Activated naive CD8-positive, alpha-beta T cell treated with anti-CD3 and anti-CD28 coated beads for 36 hours (primary cell): ENCODE results near the gene COMMD9. TPM values are rescaled to one million over a fixed set of nuclear protein-coding genes. Genes with fewer than 3 reads are reported as not detected.
A peak's percentile ranks its signal among the peaks of the same experiment; 100 is the strongest.

Source experiments
- DNase-seq: peaks from one replicate; pipeline ENCODE4 v3.0.0; 2021
- H3K27ac Mint-ChIP-seq: one replicate; pipeline ENCODE4 v1.8.0; 2022; ENCODE audit warnings: mild to moderate bottlenecking, moderate library complexity, mixed read lengths
- H3K27me3 Mint-ChIP-seq: one replicate; pipeline ENCODE4 v1.8.0; 2022; ENCODE audit warnings: mild to moderate bottlenecking, mixed read lengths
- H3K36me3 Mint-ChIP-seq: one replicate; pipeline ENCODE4 v1.8.0; 2021; ENCODE audit warnings: mild to moderate bottlenecking, mixed read lengths
- H3K4me1 Mint-ChIP-seq: one replicate; pipeline ENCODE4 v1.8.0; 2021; ENCODE audit warnings: mixed read lengths
- H3K4me3 Mint-ChIP-seq: one replicate; pipeline ENCODE4 v1.8.0; 2022; ENCODE audit warnings: mild to moderate bottlenecking, moderate library complexity, mixed read lengths
- H3K9me3 Mint-ChIP-seq: one replicate; pipeline ENCODE4 v1.8.0; 2022; ENCODE audit warnings: mixed read lengths
- total RNA-seq, 2 experiments: library from RNA; stranded (reverse); gene quantifications; one replicate each; pipeline ENCODE4 v1.2.3, GENCODE V29; 2021

Gene COMMD9
- total RNA-seq, 2 experiments from 2014 or later: 51.1 to 56.9 TPM

DNA sequence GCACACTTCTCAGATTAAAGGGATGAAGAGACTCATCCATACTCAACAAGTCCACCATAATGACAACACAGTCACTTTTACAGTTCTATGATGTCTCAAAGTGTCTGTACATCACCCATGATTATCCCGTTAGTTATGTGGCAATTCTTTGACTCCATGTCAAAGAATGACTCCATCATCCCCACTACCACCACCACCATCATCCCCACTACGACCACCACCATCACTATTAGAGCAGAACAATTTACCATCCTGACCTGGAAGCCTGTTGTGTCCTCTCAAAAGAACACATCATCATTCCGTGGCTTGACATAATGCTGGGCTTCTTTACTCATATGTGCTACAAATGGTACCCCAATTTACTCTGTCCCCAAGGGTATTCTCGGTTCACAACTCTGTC, 20.6 kb upstream of the COMMD9 start:
- DNase-seq: no peak
- Mint-ChIP-seq H3K4me1 (peaks cover 16% of the 10 kb centered on the region), H3K27me3 (peaks cover 65% of the 10 kb centered on the region), H3K36me3 (peaks cover 3% of the 10 kb centered on the region), H3K27ac (no peak overlapping the region), H3K9me3 (peaks cover 4% of the 10 kb centered on the region), H3K4me3 (no peak overlapping the region)

DNA sequence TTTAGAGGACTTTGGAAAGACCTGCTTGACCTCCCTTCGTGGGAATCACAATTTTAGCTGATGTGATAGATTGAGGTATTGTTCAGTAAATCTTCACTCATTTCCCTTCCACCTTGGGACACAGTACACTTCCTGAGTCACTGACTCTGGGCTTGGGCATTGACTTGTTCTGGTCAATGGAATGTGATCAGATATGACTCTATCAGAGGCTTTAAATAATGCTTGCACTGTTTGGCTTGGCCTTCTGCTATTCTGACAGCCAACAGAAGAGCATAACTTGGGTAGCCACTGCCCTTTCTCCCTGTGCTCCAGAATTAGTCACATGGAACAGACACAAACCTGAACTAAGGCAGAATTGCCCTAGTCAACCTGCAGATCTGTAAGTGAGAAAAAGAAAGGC, 19.4 kb upstream of the COMMD9 start:
- DNase-seq: no peak
- peaks cover 13% of the 10 kb centered on the region for H3K4me1 Mint-ChIP-seq
- no peak overlapping the region for H3K27ac Mint-ChIP-seq
- peaks cover 3% of the 10 kb centered on the region for H3K36me3 Mint-ChIP-seq
- peaks cover 55% of the 10 kb centered on the region for H3K27me3 Mint-ChIP-seq
- peaks cover 4% of the 10 kb centered on the region for H3K9me3 Mint-ChIP-seq
- no peak overlapping the region for H3K4me3 Mint-ChIP-seq

DNA sequence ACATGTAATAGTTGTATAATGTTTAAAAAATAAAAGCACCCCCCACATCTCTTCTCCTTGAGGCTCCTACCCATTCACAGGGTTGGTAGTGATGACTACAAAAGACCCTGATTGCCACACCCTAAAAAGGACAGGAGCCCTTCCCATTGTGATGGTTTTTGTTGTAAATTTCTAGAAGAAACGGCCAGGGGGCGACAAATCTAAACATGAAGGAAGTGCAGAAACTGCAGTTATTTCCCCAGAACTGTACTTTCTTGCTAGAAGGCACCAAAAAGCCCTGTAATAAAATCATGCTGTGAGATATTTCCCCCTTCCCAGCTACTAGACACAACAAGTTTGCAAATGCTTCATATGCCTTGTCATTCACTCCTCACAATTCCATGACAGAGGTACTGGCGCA, 17.7 kb upstream of the COMMD9 start:
- H3K36me3 Mint-ChIP-seq: peaks cover 3% of the 10 kb centered on the region
- H3K9me3 Mint-ChIP-seq: peaks cover 4% of the 10 kb centered on the region
- H3K27ac Mint-ChIP-seq: no peak overlapping the region
- no peak overlapping the region for H3K4me3 Mint-ChIP-seq
- peaks cover 46% of the 10 kb centered on the region for H3K27me3 Mint-ChIP-seq
- H3K4me1 Mint-ChIP-seq: no peaks in the 10 kb centered on the region
- DNase-seq: no peak

DNA sequence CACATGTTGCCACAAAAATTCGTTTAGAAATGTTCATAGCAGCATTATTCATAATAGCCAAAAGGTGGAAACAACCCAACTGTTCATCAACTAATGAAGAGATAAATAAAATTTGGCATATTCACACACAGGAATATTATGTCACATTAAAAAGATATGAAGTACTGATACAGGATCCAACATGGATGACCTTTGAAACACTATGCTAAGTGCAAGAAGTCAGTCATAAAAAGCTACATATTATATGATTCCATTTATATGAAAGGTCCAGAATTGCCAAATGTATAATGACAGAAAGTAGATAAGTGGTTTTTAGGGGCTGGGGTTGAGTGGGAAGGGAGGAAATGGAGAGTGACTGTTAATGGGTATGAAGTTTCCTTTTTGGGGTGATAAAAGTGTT, 15.8 kb upstream of the COMMD9 start:
- no peaks in the 10 kb centered on the region for H3K4me1 Mint-ChIP-seq
- H3K27ac Mint-ChIP-seq: no peak overlapping the region
- peaks cover 46% of the 10 kb centered on the region for H3K27me3 Mint-ChIP-seq
- peaks cover 3% of the 10 kb centered on the region for H3K36me3 Mint-ChIP-seq
- no peak overlapping the region for H3K4me3 Mint-ChIP-seq
- H3K9me3 Mint-ChIP-seq: peaks cover 4% of the 10 kb centered on the region
- DNase-seq: no peak

DNA sequence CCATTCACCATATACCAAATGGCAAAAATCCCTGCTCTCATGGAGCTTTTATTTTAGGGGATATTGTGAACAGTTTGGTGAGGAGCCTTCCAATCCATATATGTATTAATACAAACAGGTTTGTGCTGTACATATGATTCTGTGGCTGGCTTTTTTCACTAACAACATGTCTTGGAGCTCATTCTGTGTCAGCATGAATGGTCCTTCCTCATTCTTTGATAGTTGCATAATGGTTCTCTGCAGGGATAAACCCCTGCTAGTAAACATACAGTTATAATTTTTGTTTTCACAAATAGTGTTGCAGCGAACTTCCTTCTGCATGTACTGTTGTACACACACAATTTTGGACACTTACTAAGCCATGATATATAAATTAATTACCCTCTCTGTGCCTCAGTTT, 15.1 kb upstream of the COMMD9 start:
- Mint-ChIP-seq H3K9me3 (peaks cover 4% of the 10 kb centered on the region), H3K4me3 (no peak overlapping the region)

DNA sequence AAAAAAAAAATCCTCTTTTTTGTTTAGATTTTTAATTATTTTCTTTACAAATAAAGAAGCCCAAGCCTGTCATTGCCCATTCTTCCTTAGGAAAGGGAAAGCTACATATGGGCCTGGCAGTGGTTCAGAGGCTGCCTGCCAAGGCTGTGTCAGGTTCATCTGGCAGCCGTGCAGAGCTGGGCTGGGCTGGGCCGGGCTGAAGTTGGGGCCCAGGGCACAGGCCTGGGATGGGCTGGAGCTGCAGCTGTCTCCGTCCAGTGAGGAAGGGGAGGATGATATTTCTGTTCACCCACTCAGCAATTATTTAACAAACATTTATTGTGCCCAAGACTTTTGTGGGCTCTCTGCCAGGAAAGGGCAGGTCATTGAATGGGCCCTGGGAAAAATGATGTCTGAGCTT, 11.4 kb upstream of the COMMD9 start:
- Mint-ChIP-seq H3K4me3 (no peak overlapping the region), H3K9me3 (no peaks in the 10 kb centered on the region), H3K4me1 (no peaks in the 10 kb centered on the region), H3K36me3 (no peaks in the 10 kb centered on the region), H3K27me3 (peaks cover 20% of the 10 kb centered on the region), H3K27ac (no peak overlapping the region)
- DNase-seq: no peak

More for the DNA sequence above, 15.1 kb upstream of the COMMD9 start:
- Mint-ChIP-seq H3K27ac (no peak overlapping the region), H3K36me3 (peaks cover 3% of the 10 kb centered on the region), H3K4me1 (no peaks in the 10 kb centered on the region), H3K27me3 (peaks cover 40% of the 10 kb centered on the region)
- no peak for DNase-seq

DNA sequence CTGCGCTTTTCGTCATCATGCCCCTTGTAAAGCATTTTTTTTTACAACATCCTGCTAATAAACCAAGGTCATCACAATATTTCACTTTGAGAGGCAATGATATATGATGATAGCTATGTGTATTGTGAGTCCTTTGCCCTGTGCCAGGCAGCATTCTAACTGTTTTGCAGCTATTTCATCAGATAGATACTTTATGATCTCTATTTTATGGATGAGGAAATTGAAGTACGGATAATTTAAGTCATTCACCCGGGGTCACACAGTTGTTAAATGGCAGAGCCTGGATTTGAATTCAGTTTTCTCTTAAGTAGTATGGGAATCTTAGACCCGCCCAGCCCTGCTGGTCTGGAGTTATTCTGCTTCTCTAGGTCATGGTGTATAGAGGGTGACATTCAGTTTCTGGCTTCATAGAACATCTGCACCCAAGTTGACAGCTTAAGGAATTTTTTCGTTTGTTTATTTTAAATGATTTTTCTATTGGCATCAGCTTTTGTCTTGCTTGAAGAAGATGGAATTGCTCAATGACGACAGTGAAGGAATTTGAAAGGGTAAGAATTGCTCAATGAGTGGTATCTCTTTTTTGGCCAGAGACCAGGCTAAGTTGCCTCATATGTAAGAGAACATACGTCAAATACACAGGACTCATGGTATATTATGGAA, 7.8 kb upstream of the COMMD9 start:
- no peak for DNase-seq
- no peak overlapping the region for H3K4me3 Mint-ChIP-seq
- peaks cover 16% of the 10 kb centered on the region for H3K27me3 Mint-ChIP-seq
- H3K9me3 Mint-ChIP-seq: no peaks in the 10 kb centered on the region
- peaks cover 3% of the 10 kb centered on the region for H3K4me1 Mint-ChIP-seq
- no peak overlapping the region for H3K27ac Mint-ChIP-seq
- H3K36me3 Mint-ChIP-seq: no peaks in the 10 kb centered on the region

DNA sequence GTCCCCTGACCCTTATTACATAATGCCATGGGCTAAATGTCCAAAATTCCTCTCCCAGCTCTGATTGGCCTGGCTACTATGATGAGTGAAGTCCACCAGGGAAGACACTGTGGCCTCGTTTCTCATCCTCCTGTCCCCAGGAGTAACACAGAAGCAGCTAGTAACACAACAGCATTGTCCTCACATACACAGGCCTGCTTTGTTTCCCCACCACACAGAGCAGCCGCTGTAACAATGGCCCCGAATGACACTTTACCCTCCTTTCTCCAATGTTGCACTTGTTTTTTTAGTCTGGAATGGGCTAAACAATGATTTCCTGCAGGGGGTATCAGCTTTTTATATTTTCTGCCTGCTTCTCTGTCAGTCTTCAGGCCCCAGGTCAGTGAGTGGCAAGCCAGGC, 6.7 kb upstream of the COMMD9 start, which contains the start of gene PRR5L:
PRR5L (plus strand) TSS at position 363 of the 400 bp plus-strand sequence. CDS start 104,834 bp downstream, outside the sequence.
- no peaks in the 10 kb centered on the region for H3K36me3 Mint-ChIP-seq
- H3K9me3 Mint-ChIP-seq: no peaks in the 10 kb centered on the region
- peaks cover 6% of the 10 kb centered on the region for H3K27me3 Mint-ChIP-seq
- H3K4me1 Mint-ChIP-seq: peaks cover 3% of the 10 kb centered on the region
- no peak within 1 kb of the TSS for H3K27ac Mint-ChIP-seq
- H3K4me3 Mint-ChIP-seq: no peak within 1 kb of the TSS
- DNase-seq: no peak

DNA sequence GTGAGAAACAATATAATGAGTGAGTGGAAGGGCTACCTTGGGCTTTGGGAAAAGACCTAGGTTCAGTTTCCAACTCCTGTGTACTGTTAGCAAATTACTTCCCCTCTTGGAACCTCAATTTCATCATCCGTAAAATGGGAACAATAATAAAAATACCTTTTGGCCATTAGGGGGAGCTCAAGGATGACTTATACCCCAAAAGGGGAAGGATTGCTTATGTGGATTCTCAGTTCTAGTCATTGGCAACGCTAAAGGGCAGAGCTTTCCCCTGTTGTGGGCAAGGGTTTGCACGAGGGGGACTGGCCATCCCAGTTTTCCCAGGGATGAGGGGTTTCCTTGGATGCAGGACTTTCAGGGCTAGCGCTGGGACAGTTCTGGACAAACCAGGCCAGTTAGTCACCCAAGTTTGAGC, 3.1 kb upstream of the COMMD9 start:
- no peak overlapping the region for H3K4me3 Mint-ChIP-seq
- H3K36me3 Mint-ChIP-seq: peaks cover 3% of the 10 kb centered on the region
- H3K27me3 Mint-ChIP-seq: peaks cover 4% of the 10 kb centered on the region
- no peak for DNase-seq
- H3K27ac Mint-ChIP-seq: no peak overlapping the region
- H3K9me3 Mint-ChIP-seq: no peaks in the 10 kb centered on the region
- H3K4me1 Mint-ChIP-seq: peaks cover 17% of the 10 kb centered on the region

DNA sequence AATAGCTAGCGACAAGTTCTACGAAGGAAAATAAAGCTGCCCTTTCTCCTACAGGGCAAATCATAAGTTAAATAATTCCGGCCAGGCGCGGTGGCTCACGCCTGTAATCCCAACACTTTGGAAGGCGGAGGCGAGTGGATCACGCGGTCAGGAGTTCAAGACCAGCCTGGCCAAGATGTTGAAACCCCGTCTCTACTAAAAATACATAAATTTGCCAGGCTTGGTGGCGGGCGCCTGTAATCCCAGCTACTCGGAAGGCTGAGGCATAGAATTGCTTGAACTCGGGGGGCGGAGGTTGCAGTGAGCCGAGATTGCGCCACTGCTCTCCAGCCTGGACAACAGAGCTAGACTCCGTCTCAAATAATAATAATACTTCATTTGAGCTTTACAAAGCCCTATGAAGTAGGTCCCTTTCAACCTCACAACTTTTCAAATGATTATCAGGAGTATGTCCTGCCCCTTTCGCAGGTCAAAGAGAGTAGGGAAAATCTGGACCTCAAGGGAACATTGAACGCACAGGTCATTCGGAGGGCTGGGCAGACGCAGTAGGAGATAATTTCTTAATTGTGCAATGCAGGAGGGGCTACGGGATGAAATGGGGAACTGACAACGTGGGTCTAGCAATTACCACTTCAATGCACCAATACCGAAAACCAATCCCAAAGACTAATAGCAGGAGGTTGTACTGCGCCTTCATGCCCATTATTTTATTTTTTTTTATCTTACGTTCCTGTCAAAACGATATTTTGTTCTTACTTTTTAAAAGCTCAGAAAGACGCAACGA, 590 bp downstream of the COMMD9 start:
- H3K9me3 Mint-ChIP-seq: no peaks in the 10 kb centered on the region
- H3K4me1 Mint-ChIP-seq: peaks cover 24% of the 10 kb centered on the region
- H3K27ac Mint-ChIP-seq: peak overlapping the region; percentile 81
- no peak for DNase-seq
- H3K36me3 Mint-ChIP-seq: peaks cover 6% of the 10 kb centered on the region
- H3K27me3 Mint-ChIP-seq: peaks cover under 1% of the 10 kb centered on the region
- H3K4me3 Mint-ChIP-seq: peak overlapping the region; percentile 90

DNA sequence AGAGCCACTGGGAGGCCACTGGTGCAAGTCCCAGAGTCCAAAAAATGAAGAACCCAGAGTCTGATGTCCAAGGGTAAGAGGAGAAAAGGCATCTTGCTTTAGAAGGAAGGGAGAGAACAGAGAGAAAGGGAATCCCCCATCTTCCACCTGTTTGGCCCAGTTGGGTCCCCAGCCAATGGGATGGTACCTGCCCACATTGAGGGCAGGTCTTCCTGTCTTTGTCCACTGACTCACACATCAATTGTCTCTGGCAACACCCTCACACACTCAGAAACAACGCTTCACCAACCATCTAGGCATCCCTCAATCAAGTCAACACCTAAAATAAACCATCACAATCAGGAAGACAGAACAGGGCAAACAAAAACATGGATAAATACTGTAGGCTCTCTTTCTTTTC, 6.3 kb downstream of the COMMD9 start:
- Mint-ChIP-seq H3K27ac (no peak overlapping the region), H3K4me3 (no peak overlapping the region), H3K36me3 (peaks cover 20% of the 10 kb centered on the region), H3K4me1 (peaks cover 12% of the 10 kb centered on the region), H3K9me3 (peaks cover 9% of the 10 kb centered on the region), H3K27me3 (no peaks in the 10 kb centered on the region)
- DNase-seq: no peak

DNA sequence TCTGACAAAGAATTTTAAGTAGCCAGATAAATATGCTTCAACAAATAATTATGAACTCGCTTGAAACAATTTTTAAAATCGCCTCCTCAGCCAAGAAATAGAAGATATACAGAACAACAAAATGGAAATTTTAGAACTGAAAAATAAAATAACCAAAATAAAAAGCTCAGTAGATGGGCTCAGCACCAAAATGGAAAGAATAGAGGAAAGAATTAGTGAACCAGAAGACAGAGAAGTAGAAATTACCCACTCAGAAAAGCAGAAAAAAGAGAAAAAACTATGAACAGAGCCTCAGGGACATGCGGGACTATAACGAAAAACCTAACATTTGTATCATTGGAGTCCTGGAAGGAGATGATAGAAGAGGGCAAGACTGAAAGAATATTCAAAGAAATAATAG, 7.4 kb downstream of the COMMD9 start:
- Mint-ChIP-seq H3K4me1 (peaks cover 8% of the 10 kb centered on the region), H3K27me3 (no peaks in the 10 kb centered on the region), H3K27ac (no peak overlapping the region), H3K4me3 (no peak overlapping the region), H3K36me3 (peaks cover 23% of the 10 kb centered on the region), H3K9me3 (peaks cover 9% of the 10 kb centered on the region)
- DNase-seq: no peak

DNA sequence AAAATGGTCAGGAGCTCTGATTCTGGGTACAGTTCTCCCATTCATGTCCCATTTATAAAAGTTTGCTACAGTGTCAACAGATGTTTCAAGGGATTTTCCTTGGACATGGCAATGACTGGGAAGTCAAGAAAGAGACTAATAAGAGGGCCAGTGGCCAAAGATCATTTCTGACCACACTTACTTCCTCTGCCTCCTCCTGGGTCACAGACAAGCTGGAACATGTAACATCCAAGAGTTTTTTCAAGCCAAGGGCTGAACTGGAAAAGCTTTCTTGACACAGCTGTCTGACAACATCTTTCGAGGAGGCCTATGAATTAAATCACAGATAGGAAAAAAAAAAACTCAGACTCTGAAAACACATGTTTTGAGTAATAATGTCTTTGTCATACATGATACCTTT, 8.7 kb downstream of the COMMD9 start:
- peaks cover 6% of the 10 kb centered on the region for H3K4me1 Mint-ChIP-seq
- H3K9me3 Mint-ChIP-seq: peaks cover 9% of the 10 kb centered on the region
- no peak overlapping the region for H3K4me3 Mint-ChIP-seq
- H3K27ac Mint-ChIP-seq: no peak overlapping the region
- no peak for DNase-seq
- peaks cover 26% of the 10 kb centered on the region for H3K36me3 Mint-ChIP-seq
- no peaks in the 10 kb centered on the region for H3K27me3 Mint-ChIP-seq

DNA sequence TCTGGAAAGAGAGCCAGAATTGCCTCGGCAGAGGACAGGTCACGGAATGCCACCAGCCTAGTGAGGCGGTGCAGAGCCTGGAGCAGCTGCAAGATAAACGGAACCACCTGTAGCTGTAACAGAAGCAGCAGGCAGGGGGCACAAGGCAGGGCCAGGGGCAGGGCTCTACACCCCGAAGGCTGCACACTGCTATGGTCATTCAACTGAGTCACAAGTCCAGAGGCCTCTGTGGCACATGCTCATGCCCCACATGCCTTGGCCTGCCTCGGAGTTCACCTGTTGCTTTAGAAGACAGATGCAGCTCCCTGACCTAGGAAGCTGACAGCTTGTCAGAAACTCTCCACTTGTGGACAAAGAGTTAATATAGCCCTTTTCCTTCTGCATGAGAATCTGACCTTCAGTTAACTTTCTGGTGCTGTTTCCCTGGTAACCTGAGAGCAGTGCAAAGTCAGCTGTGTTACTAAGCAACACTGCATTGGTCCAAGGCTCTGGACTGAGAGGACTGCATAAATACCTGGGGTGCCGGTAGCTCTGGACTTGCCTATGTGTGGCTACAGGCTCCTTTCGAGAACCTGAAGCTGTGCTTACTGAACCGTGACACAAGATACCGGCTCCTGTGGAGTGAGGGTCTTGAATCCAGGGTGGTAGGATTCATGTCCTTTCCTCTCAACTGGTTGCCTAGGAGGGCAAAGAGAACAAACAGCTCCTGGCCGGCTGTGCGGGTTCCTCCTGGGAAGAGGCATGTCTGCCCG, 10.5 kb downstream of the COMMD9 start:
- Mint-ChIP-seq H3K9me3 (peaks cover 10% of the 10 kb centered on the region), H3K36me3 (peaks cover 37% of the 10 kb centered on the region), H3K4me1 (peaks cover 2% of the 10 kb centered on the region), H3K27me3 (no peaks in the 10 kb centered on the region), H3K27ac (no peak overlapping the region), H3K4me3 (no peak overlapping the region)
- no peak for DNase-seq

DNA sequence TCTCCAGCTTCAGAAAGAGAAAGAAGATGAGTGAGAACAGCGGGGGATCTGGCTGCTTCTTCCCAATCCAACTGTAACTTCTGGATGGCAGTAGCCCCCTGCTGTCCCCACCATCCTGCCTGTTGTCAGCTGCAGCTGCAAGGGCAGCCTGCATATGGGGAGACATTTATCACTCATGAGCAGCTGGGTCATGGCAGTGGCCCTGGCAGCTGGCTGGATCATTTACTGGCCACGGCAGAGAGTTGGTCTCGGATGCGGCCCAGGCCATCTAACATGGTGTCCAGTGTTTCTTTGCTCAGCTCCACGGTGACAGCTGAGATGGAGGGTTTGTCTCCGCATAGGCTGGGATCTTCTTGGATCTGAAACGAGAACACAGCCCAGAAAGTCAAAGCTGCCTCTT, 14.8 kb downstream of the COMMD9 start:
- no peaks in the 10 kb centered on the region for H3K4me1 Mint-ChIP-seq
- DNase-seq: no peak
- H3K27me3 Mint-ChIP-seq: no peaks in the 10 kb centered on the region
- no peak overlapping the region for H3K27ac Mint-ChIP-seq
- H3K4me3 Mint-ChIP-seq: no peak overlapping the region
- peaks cover 10% of the 10 kb centered on the region for H3K9me3 Mint-ChIP-seq
- peaks cover 44% of the 10 kb centered on the region for H3K36me3 Mint-ChIP-seq
